Neural cell (in vitro differentiated cells): ENCODE data around the gene CITED2. TPM values are rescaled to one million over a fixed set of nuclear protein-coding genes. Genes with fewer than 3 reads are reported as not detected.
A peak's percentile ranks its signal among the peaks of the same experiment; 100 is the strongest.

ENCODE experiments used
- H2AFZ ChIP-seq: fragments of 200-600, 300-800 bp; sonication (generic), shearing (Covaris generic); 2 replicates; pipeline ENCODE4 v1.6.0; 2014; ENCODE audit warnings: low read depth, mild to moderate bottlenecking, antibody characterized with exemption, low read length, moderate library complexity
- H3F3A ChIP-seq: fragments of 200-600 bp; shearing (Covaris generic); 2 replicates; pipeline ENCODE4 v1.6.1; 2016; ENCODE audit warnings: mild to moderate bottlenecking, moderate library complexity, mixed read lengths, antibody characterized with exemption, low read length; ENCODE audit not compliant: insufficient read depth, poor library complexity, severe bottlenecking
- H3K27ac ChIP-seq: fragments of 200-600, 300-800 bp; sonication (generic), shearing (Covaris generic); 2 replicates; pipeline ENCODE4 v1.5.1; 2014; ENCODE audit warnings: mild to moderate bottlenecking, low read length, moderate library complexity
- H3K27me3 ChIP-seq: fragments of 300-800, 200-600 bp; sonication (generic), shearing (Covaris generic); 2 replicates; pipeline ENCODE4 v1.6.0; 2014; ENCODE audit warnings: mild to moderate bottlenecking, low read depth, low read length, moderate library complexity; ENCODE audit not compliant: insufficient read depth
- H3K36me3 ChIP-seq: fragments of 300-800, 200-600 bp; sonication (generic), shearing (Covaris generic); 2 replicates; pipeline ENCODE4 v1.5.1; 2014; ENCODE audit warnings: mild to moderate bottlenecking, antibody characterized with exemption, low read length, moderate library complexity; ENCODE audit not compliant: insufficient read depth
- H3K4me2 ChIP-seq: fragments of 300-800, 200-600 bp; sonication (generic), shearing (Covaris generic); 2 replicates; pipeline ENCODE4 v1.6.0; 2014; ENCODE audit warnings: mild to moderate bottlenecking, low read length
- H3K4me3 ChIP-seq: fragments of 300-800, 200-600 bp; sonication (generic), shearing (Covaris generic); 2 replicates; pipeline ENCODE4 v1.5.1; 2014; ENCODE audit warnings: mild to moderate bottlenecking, low read length, moderate library complexity
- H3K79me2 ChIP-seq: fragments of 200-600 bp; shearing (Covaris generic); replicated peaks from 2 replicates; pipeline ENCODE4 v1.6.0; 2014; ENCODE audit warnings: mild to moderate bottlenecking, low read length, moderate library complexity; ENCODE audit not compliant: insufficient read depth
- H3K9ac ChIP-seq: fragments of 300-800, 200-600 bp; sonication (generic), shearing (Covaris generic); 2 replicates; pipeline ENCODE4 v1.6.1; 2016; ENCODE audit warnings: mild to moderate bottlenecking, low read length, mixed read lengths
- H3K9me2 ChIP-seq: fragments of 200-600 bp; shearing (Covaris generic); 2 replicates; pipeline ENCODE4 v1.6.1; 2016; ENCODE audit warnings: mild to moderate bottlenecking, low read length, mixed read lengths; ENCODE audit not compliant: insufficient read depth
- H3K9me3 ChIP-seq: fragments of 200-600, 300-800 bp; sonication (generic), shearing (Covaris generic); 2 replicates; pipeline ENCODE4 v1.6.1; 2016; ENCODE audit warnings: mild to moderate bottlenecking, mixed run types, low read length, moderate library complexity, mixed read lengths
- H4K20me1 ChIP-seq: fragments of 200-600 bp; shearing (Covaris generic); 2 replicates; pipeline ENCODE4 v1.6.1; 2016; ENCODE audit warnings: mild to moderate bottlenecking, mixed run types; ENCODE audit not compliant: insufficient read depth
- EP300 ChIP-seq: fragments of 450-650 bp; conservative IDR thresholded peaks from 2 replicates; pipeline ENCODE4 v1.6.1; 2014; ENCODE audit warnings: antibody characterized with exemption, mild to moderate bottlenecking, moderate library complexity; ENCODE audit not compliant: poor library complexity, severe bottlenecking
- EZH2 ChIP-seq: fragments of 200-600, 300-800 bp; shearing (Covaris generic), sonication (generic); IDR thresholded peaks from 2 replicates; pipeline ENCODE4 v1.6.1; 2014; ENCODE audit warnings: antibody characterized with exemption, low read length, borderline replicate concordance, mild to moderate bottlenecking; ENCODE audit not compliant: insufficient read depth, poor library complexity, severe bottlenecking
- MXI1 ChIP-seq: fragments of 450-650 bp; conservative IDR thresholded peaks from 2 replicates; pipeline ENCODE4 v1.6.1; 2014; ENCODE audit warnings: antibody characterized with exemption, mild to moderate bottlenecking; ENCODE audit not compliant: poor library complexity, severe bottlenecking
- POLR2AphosphoS5 ChIP-seq: IDR thresholded peaks from 2 replicates; pipeline ENCODE4 v1.6.1; 2012
- RAD21 ChIP-seq: fragments of 450-650 bp; conservative IDR thresholded peaks from 2 replicates; pipeline ENCODE4 v1.6.1; 2014; ENCODE audit warnings: antibody characterized with exemption, mild to moderate bottlenecking, moderate library complexity
- SMC3 ChIP-seq: fragments of 450-650 bp; conservative IDR thresholded peaks from 2 replicates; pipeline ENCODE4 v1.6.1; 2014; ENCODE audit warnings: antibody characterized with exemption, mild to moderate bottlenecking, moderate library complexity; ENCODE audit not compliant: poor library complexity
- TAF1 ChIP-seq: IDR thresholded peaks from 2 replicates; pipeline ENCODE4 v1.6.1; 2012; ENCODE audit warnings: low read depth
- polyA minus RNA-seq: library from RNA; depleted of rRNA, polyadenylated mRNA; stranded (reverse); fragments of >200 nt; gene quantifications from 2 replicates; pipeline ENCODE4 v1.2.3, GENCODE V29; 2014
- polyA plus RNA-seq: library from polyadenylated mRNA; depleted of rRNA; stranded (reverse); fragments of >200 nt; gene quantifications from 2 replicates; pipeline ENCODE4 v1.2.3, GENCODE V29; 2014
- TF ChIP-seq, protein P1 (sequence below): fragments of 450-650 bp; IDR thresholded peaks from 2 replicates; pipeline ENCODE4 v1.5.1; 2014; ENCODE audit warnings: antibody characterized with exemption, mild to moderate bottlenecking, moderate library complexity; ENCODE audit not compliant: poor library complexity, severe bottlenecking
- TF ChIP-seq, protein P2 (sequence below): IDR thresholded peaks from 2 replicates; pipeline ENCODE4 v1.6.1; 2012; ENCODE audit warnings: borderline replicate concordance

CITED2 gene, protein sequence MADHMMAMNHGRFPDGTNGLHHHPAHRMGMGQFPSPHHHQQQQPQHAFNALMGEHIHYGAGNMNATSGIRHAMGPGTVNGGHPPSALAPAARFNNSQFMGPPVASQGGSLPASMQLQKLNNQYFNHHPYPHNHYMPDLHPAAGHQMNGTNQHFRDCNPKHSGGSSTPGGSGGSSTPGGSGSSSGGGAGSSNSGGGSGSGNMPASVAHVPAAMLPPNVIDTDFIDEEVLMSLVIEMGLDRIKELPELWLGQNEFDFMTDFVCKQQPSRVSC
- polyA plus RNA-seq (38.1 and 41.9 TPM in 2 replicates), polyA minus RNA-seq (49.8 and 64.3 TPM in 2 replicates)

GRCh38 chr6:139374357-139375225 is at the start of gene CITED2:
TSS of gene CITED2 (minus strand) at chr6:139374648. CDS start at chr6:139373944, 704 bp downstream.
- peak within 1 kb of the TSS; percentile 87 for H3K4me3 ChIP-seq
- no peaks in the 10 kb centered on the region for H3K27me3 ChIP-seq
- H2AFZ ChIP-seq = peak within 1 kb of the TSS; percentile 83
- H3K4me2 ChIP-seq = peak within 1 kb of the TSS; percentile 65
- no peaks in the 10 kb centered on the region for H3K36me3 ChIP-seq
- peaks cover 6% of the 10 kb centered on the region for H3F3A ChIP-seq
- peaks cover 10% of the 10 kb centered on the region for H4K20me1 ChIP-seq
- peaks cover 34% of the 10 kb centered on the region for H3K79me2 ChIP-seq
- H3K9me3 ChIP-seq = no peaks in the 10 kb centered on the region
- peak within 1 kb of the TSS; percentile 98 for H3K9ac ChIP-seq
- peak; percentile 47 for TF ChIP-seq EP300
- peak; percentile 71 for TF ChIP-seq SMC3
- TF ChIP-seq POLR2AphosphoS5 = peak; percentile 98
- peak; percentile 73 for TF ChIP-seq MXI1
- TF ChIP-seq, protein P1, sequence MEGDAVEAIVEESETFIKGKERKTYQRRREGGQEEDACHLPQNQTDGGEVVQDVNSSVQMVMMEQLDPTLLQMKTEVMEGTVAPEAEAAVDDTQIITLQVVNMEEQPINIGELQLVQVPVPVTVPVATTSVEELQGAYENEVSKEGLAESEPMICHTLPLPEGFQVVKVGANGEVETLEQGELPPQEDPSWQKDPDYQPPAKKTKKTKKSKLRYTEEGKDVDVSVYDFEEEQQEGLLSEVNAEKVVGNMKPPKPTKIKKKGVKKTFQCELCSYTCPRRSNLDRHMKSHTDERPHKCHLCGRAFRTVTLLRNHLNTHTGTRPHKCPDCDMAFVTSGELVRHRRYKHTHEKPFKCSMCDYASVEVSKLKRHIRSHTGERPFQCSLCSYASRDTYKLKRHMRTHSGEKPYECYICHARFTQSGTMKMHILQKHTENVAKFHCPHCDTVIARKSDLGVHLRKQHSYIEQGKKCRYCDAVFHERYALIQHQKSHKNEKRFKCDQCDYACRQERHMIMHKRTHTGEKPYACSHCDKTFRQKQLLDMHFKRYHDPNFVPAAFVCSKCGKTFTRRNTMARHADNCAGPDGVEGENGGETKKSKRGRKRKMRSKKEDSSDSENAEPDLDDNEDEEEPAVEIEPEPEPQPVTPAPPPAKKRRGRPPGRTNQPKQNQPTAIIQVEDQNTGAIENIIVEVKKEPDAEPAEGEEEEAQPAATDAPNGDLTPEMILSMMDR = peak; percentile 21
- no peak for TF ChIP-seq EZH2
- TF ChIP-seq, protein P2, sequence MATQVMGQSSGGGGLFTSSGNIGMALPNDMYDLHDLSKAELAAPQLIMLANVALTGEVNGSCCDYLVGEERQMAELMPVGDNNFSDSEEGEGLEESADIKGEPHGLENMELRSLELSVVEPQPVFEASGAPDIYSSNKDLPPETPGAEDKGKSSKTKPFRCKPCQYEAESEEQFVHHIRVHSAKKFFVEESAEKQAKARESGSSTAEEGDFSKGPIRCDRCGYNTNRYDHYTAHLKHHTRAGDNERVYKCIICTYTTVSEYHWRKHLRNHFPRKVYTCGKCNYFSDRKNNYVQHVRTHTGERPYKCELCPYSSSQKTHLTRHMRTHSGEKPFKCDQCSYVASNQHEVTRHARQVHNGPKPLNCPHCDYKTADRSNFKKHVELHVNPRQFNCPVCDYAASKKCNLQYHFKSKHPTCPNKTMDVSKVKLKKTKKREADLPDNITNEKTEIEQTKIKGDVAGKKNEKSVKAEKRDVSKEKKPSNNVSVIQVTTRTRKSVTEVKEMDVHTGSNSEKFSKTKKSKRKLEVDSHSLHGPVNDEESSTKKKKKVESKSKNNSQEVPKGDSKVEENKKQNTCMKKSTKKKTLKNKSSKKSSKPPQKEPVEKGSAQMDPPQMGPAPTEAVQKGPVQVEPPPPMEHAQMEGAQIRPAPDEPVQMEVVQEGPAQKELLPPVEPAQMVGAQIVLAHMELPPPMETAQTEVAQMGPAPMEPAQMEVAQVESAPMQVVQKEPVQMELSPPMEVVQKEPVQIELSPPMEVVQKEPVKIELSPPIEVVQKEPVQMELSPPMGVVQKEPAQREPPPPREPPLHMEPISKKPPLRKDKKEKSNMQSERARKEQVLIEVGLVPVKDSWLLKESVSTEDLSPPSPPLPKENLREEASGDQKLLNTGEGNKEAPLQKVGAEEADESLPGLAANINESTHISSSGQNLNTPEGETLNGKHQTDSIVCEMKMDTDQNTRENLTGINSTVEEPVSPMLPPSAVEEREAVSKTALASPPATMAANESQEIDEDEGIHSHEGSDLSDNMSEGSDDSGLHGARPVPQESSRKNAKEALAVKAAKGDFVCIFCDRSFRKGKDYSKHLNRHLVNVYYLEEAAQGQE = peak; percentile 87
- peak; percentile 72 for TF ChIP-seq RAD21
- TF ChIP-seq TAF1 = peak; percentile 95
- H3K9me2 ChIP-seq = no peaks in the 10 kb centered on the region
- peak within 1 kb of the TSS; percentile 98 for H3K27ac ChIP-seq

GRCh38 chr6:139423037-139423703 is 48.7 kb upstream of the CITED2 start:
- H3K9me3 ChIP-seq = no peaks in the 10 kb centered on the region
- no peak overlapping the region for H3K27ac ChIP-seq
- H3K9ac ChIP-seq = no peak overlapping the region
- no peaks in the 10 kb centered on the region for H3K27me3 ChIP-seq
- H3F3A ChIP-seq = no peaks in the 10 kb centered on the region
- H3K4me2 ChIP-seq = no peak overlapping the region
- no peaks in the 10 kb centered on the region for H4K20me1 ChIP-seq
- TF ChIP-seq EP300 (no peak), MXI1 (no peak), RAD21 (no peak), TAF1 (no peak), EZH2 (no peak), SMC3 (no peak), POLR2AphosphoS5 (no peak)
- TF ChIP-seq, protein P1 = no peak
- TF ChIP-seq, protein P2 = no peak
- no peak overlapping the region for H3K4me3 ChIP-seq
- no peaks in the 10 kb centered on the region for H3K79me2 ChIP-seq
- no peaks in the 10 kb centered on the region for H3K36me3 ChIP-seq
- no peak overlapping the region for H2AFZ ChIP-seq
- H3K9me2 ChIP-seq = no peaks in the 10 kb centered on the region
